ENCODE measurements around the gene UNC119B.

UNC119B gene

GRCh38 chr12:120739031-120739762 lies 28.9 kb downstream of the UNC119B start:
- Histone ChIP-seq H2BK15ac (ENCODE audit: low read length) (no peak overlapping the region), H3K23ac (ENCODE audit: low read depth, low read length, poor library complexity) (peak overlapping the region; percentile 20), H3K27me3 (ENCODE audit: control insufficient read depth in 3 of 3, insufficient read depth in 3 of 3, low read depth in 1 of 3, low read length in 3 of 3) (no peaks in the 10 kb centered on the region), H3K14ac (ENCODE audit: low read length) (no peak overlapping the region), H3K9ac (ENCODE audit: low read depth, low read length, poor library complexity) (no peak overlapping the region), H4K91ac (ENCODE audit: low read depth, low read length, poor library complexity) (no peak overlapping the region), H3K79me1 (ENCODE audit: low read depth, low read length) (no peaks in the 10 kb centered on the region), H3K27ac (replicated peaks; ENCODE audit: low read length) (no peak overlapping the region), H3K9me3 (replicated peaks in 1 of 2; ENCODE audit: control insufficient read depth in 2 of 2, insufficient read depth in 1 of 2, low read depth in 1 of 2, low read length in 2 of 2) (no peaks in the 10 kb centered on the region), H2BK12ac (ENCODE audit: low read length) (no peak overlapping the region), H2BK120ac (ENCODE audit: low read depth, low read length) (no peak overlapping the region), H3K18ac (ENCODE audit: low read length) (peak overlapping the region; percentile 80), H3K4me3 (ENCODE audit: low read length in 2 of 2) (no peak overlapping the region), H3K4me1 (ENCODE audit: control insufficient read depth in 2 of 2, insufficient read depth in 1 of 2, low read depth in 1 of 2, low read length in 2 of 2) (no peaks in the 10 kb centered on the region), H3K4ac (ENCODE audit: low read length) (no peak overlapping the region), H3K36me3 (replicated peaks in 1 of 2; ENCODE audit: control insufficient read depth in 2 of 2, insufficient read depth in 2 of 2, low read length in 2 of 2) (peaks cover 0 to 2% of the 10 kb centered on the region in 2 donors), H2AFZ (ENCODE audit: low read length) (no peak overlapping the region), H4K8ac (ENCODE audit: low read depth, low read length) (no peak overlapping the region), H3K4me2 (ENCODE audit: insufficient read depth, low read length, poor library complexity, severe bottlenecking) (no peak overlapping the region), H2BK5ac (ENCODE audit: low read length) (peak overlapping the region; percentile 87), H2AK5ac (ENCODE audit: low read depth, low read length) (peak overlapping the region; percentile 75)
- WGBS, 2 donors (ENCODE audit: extremely low coverage in 2 of 2, insufficient read length in 2 of 2, insufficient replicate concordance in 1 of 2) = no CpG with 5 or more reads among the region's 38 CpGs
- DNase-seq (ENCODE audit: low spot score) = no peak

- H4K91ac ChIP-seq (ENCODE audit: low read depth, low read length, poor library complexity) = no peak overlapping the region
- WGBS, 2 donors (ENCODE audit: extremely low coverage in 2 of 2, insufficient read length in 2 of 2, insufficient replicate concordance in 1 of 2) = no CpG with 5 or more reads among the region's 16 CpGs
These were observed 29.8 kb downstream of the UNC119B start for GRCh38 chr12:120739821-120740613.

GRCh38 chr12:120740871-120741270 lies 30.6 kb downstream of the UNC119B start:
- H3K4me2 ChIP-seq (ENCODE audit: insufficient read depth, low read length, poor library complexity, severe bottlenecking) = no peak overlapping the region
- H2BK15ac ChIP-seq (ENCODE audit: low read length) = peak overlapping the region; percentile 49
- H3K27me3 ChIP-seq (ENCODE audit: control insufficient read depth in 3 of 3, insufficient read depth in 3 of 3, low read depth in 1 of 3, low read length in 3 of 3) = no peaks in the 10 kb centered on the region
- no peaks in the 10 kb centered on the region for H3K36me3 ChIP-seq (replicated peaks in 1 of 2; ENCODE audit: control insufficient read depth in 2 of 2, insufficient read depth in 2 of 2, low read length in 2 of 2)
- DNase-seq (ENCODE audit: low spot score) = no peak
- H3K23ac ChIP-seq (ENCODE audit: low read depth, low read length, poor library complexity) = no peak overlapping the region
- no peak overlapping the region for H3K27ac ChIP-seq (replicated peaks; ENCODE audit: low read length)
- H3K79me1 ChIP-seq (ENCODE audit: low read depth, low read length) = no peaks in the 10 kb centered on the region
- no peak overlapping the region for H3K4me3 ChIP-seq (ENCODE audit: low read length in 2 of 2)
- H3K4me1 ChIP-seq (ENCODE audit: control insufficient read depth in 2 of 2, insufficient read depth in 1 of 2, low read depth in 1 of 2, low read length in 2 of 2) = no peaks in the 10 kb centered on the region
- H3K18ac ChIP-seq (ENCODE audit: low read length) = no peak overlapping the region
- H4K91ac ChIP-seq (ENCODE audit: low read depth, low read length, poor library complexity) = no peak overlapping the region
- H2BK120ac ChIP-seq (ENCODE audit: low read depth, low read length) = no peak overlapping the region
- no peak overlapping the region for H4K8ac ChIP-seq (ENCODE audit: low read depth, low read length)
- no peaks in the 10 kb centered on the region for H3K9me3 ChIP-seq (replicated peaks in 1 of 2; ENCODE audit: control insufficient read depth in 2 of 2, insufficient read depth in 1 of 2, low read depth in 1 of 2, low read length in 2 of 2)
- no peak overlapping the region for H2BK12ac ChIP-seq (ENCODE audit: low read length)
- H2AK5ac ChIP-seq (ENCODE audit: low read depth, low read length) = no peak overlapping the region
- no peak overlapping the region for H3K9ac ChIP-seq (ENCODE audit: low read depth, low read length, poor library complexity)
- no peak overlapping the region for H3K14ac ChIP-seq (ENCODE audit: low read length)
- H3K4ac ChIP-seq (ENCODE audit: low read length) = no peak overlapping the region
- H2AFZ ChIP-seq (ENCODE audit: low read length) = no peak overlapping the region
- no CpG with 5 or more reads among the region's 15 CpGs for WGBS, 2 donors (ENCODE audit: extremely low coverage in 2 of 2, insufficient read length in 2 of 2, insufficient replicate concordance in 1 of 2)
- H2BK5ac ChIP-seq (ENCODE audit: low read length) = no peak overlapping the region

More at GRCh38 chr12:120739821-120740613, 29.8 kb downstream of the UNC119B start:
- Histone ChIP-seq H2AK5ac (ENCODE audit: low read depth, low read length) (peak overlapping the region; percentile 37), H3K18ac (ENCODE audit: low read length) (peak overlapping the region; percentile 80), H2BK120ac (ENCODE audit: low read depth, low read length) (no peak overlapping the region), H3K9me3 (replicated peaks in 1 of 2; ENCODE audit: control insufficient read depth in 2 of 2, insufficient read depth in 1 of 2, low read depth in 1 of 2, low read length in 2 of 2) (no peaks in the 10 kb centered on the region), H4K8ac (ENCODE audit: low read depth, low read length) (no peak overlapping the region), H3K9ac (ENCODE audit: low read depth, low read length, poor library complexity) (no peak overlapping the region), H3K4me2 (ENCODE audit: insufficient read depth, low read length, poor library complexity, severe bottlenecking) (no peak overlapping the region), H3K36me3 (replicated peaks in 1 of 2; ENCODE audit: control insufficient read depth in 2 of 2, insufficient read depth in 2 of 2, low read length in 2 of 2) (no peaks in the 10 kb centered on the region), H3K27ac (replicated peaks; ENCODE audit: low read length) (no peak overlapping the region), H3K14ac (ENCODE audit: low read length) (peak overlapping the region; percentile 82), H2BK15ac (ENCODE audit: low read length) (no peak overlapping the region), H3K4me1 (ENCODE audit: control insufficient read depth in 2 of 2, insufficient read depth in 1 of 2, low read depth in 1 of 2, low read length in 2 of 2) (no peaks in the 10 kb centered on the region), H3K79me1 (ENCODE audit: low read depth, low read length) (no peaks in the 10 kb centered on the region), H3K4ac (ENCODE audit: low read length) (no peak overlapping the region), H2BK12ac (ENCODE audit: low read length) (no peak overlapping the region), H2AFZ (ENCODE audit: low read length) (no peak overlapping the region), H3K27me3 (ENCODE audit: control insufficient read depth in 3 of 3, insufficient read depth in 3 of 3, low read depth in 1 of 3, low read length in 3 of 3) (no peaks in the 10 kb centered on the region), H3K23ac (ENCODE audit: low read depth, low read length, poor library complexity) (no peak overlapping the region), H3K4me3 (ENCODE audit: low read length in 2 of 2) (no peak overlapping the region), H2BK5ac (ENCODE audit: low read length) (peak overlapping the region; percentile 87)
- DNase-seq (ENCODE audit: low spot score) = no peak

All from neuronal stem cell (in vitro differentiated cells).